Activated CD4-positive, CD25-positive, alpha-beta regulatory T cell (primary cell): Measurements from ENCODE around the gene SCN3B.
"Not testable (repeated sequence)": the region's sequence is repeated elsewhere in the genome, so short reads cannot be mapped to it uniquely, and the experiment has no call there.

Source experiments
- DNase-seq, 4 experiments: peaks; one replicate each; lab custom pipeline; 2025; lab: John Stamatoyannopoulos, UW

SCN3B gene

DNA sequence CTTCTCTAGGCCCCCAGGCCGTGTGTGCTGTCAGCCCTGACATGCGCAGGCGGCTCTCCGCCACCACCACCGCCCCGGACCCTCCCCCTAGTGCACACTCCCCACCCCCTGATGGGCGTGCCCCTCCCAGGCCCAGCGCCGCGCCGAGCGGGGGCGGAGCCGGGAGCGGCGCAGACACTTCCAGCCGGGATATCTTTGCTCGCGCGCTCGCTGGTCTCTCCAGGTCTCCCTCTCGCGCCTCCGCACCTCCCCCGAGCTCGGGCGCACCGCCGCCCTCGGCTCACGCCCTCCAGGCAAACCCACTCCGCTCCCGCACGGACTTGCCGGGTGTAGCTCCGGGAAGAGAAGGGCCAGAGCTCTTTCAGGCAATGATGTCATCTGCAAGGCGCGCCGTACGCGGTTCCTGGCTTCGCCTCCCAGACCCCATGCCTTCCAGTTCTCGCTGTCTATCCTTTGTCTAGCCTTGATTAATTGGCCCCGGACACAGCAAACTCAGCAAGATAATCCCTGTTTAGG is at the start of gene SCN3B:
TSS of gene SCN3B (minus strand) at position 59 of the 516 bp plus-strand sequence. CDS start 823 bp downstream, outside the sequence.
- no peak for DNase-seq

DNA sequence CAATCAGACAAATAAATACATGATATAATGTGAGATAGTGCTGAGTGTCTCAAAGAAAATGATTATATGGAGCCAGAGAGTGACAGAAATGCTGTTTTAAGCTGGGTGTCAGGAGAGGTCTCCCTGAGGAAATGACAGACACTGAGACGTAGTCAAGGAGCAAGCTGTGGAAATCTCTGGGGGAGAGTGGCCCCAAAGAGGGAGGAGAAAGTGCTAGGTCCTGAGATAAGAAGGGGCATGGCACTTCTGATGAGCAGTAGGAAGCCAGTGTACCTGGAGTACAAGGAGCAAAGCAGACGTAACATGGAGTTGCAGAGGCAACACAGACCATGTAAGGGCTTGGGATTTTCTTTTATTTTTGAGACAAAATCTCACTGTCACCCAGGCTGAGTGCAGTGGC is 48.3 kb upstream of the SCN3B start:
- no peak for DNase-seq

- DNase-seq, result no peak
Measured at GRCh38 chr11:123702139-123702538, 47.7 kb upstream of the SCN3B start.

- no peak for DNase-seq
Measured at GRCh38 chr11:123700772-123701171, 46.3 kb upstream of the SCN3B start.

DNA sequence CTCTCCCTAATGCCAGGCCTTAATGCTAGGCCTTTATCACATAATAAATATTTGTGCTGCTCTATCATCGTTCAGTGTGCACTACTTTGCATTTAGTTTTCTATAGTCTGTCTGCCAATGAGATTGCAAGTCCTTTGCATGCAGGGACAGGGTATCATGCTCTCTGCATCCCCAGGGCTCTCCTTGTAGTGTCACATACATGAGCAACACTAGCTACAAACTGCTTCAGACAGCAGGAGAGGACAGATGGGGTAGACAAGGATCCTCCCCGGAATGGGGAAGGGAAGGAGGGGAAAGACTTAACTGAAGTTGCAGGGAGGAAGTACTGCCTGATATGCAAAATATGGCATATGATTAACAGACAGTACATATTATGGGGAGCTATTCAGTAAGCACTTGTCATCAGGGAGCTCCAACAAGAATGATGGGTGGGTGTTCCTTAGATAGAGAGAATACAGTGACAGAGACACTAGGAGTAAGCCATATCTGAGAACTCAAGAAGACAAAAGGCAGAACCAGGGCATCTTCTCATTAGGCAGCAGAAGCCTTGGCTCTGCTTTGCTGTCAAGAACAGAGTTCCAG is 44.2 kb upstream of the SCN3B start:
- DNase-seq, result no peak

DNA sequence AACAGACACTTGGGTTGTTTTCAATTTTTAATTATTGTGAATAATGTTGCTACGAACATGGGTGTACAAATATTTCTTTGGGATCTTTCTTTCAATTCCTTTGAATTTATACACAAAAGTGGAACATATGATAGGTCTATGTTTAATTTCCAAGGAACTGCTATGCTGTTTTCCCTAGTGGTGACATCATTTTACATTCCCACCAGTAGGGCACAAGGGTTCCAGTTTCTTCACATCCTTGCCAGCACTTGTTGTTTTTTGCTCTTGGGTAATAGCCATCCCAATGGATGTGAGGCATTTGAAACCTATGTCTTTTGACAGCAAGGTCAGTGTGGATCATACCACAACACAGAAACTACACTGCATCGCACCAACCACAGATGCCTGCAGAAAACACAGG is 41.8 kb upstream of the SCN3B start:
- no peak for DNase-seq

GRCh38 chr11:123695231-123695630 is 40.8 kb upstream of the SCN3B start:
- no peak for DNase-seq

- DNase-seq, result no peak
Measured at GRCh38 chr11:123694551-123694950, 40.1 kb upstream of the SCN3B start.

DNA sequence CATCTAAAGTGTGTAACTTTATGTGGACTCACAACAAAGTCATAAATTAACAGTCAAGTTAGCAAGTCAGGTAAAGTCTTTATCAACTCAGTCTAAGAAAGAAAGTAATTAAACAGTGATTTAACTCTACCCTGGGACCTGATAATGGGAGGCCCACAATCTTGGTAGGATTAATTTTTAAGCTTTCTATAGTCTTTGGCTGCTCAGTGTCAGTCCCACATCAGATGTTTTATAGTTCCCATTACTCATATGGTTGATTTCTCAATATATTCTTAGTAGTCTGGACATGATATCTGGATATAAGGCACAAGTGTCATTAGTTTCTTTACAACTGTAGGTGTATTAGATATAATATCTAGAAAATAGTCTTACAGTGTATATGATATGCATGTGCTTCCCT is 38.5 kb upstream of the SCN3B start:
- DNase-seq, result no peak

DNA sequence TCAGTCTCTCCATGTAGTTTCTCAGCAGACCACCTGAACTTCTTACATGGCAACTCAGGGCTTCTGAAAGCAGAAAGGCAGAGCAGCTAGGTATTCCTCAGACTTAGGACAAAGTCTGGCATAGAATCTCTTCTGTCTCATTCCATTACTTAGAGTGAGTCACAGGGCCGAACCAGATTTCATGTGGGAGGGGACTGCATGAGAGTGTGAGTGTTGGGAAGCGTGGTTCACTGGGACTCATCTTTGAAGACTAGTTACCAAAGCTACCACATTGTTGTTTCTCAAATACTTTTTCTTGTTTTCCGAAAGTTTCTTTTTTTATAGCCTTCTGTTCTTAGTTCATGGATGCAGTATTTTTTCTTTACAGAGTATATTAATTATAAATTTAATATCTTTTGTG is 36.1 kb upstream of the SCN3B start:
- DNase-seq, result no peak

DNA sequence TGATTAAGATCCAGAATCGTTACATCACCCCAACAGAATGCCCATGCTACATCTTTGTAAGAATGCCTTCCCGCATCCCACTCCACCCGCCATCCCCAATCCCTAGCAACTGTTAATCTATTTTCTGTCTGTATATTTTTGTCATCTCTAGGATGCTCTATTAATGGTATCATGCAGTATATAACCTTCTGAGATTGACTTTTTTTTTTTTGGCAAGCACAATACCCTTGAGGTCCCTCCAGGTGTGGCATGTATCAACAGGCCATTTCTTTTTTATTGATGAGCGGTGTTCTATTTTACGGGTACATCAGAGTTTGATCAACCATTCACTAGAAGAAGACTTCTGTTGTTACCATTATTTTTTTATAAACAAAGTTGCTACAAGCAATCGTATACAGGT is 30.2 kb upstream of the SCN3B start:
- no peak for DNase-seq

GRCh38 chr11:123683428-123684170 is 29.2 kb upstream of the SCN3B start:
- DNase-seq, result no peak

DNA sequence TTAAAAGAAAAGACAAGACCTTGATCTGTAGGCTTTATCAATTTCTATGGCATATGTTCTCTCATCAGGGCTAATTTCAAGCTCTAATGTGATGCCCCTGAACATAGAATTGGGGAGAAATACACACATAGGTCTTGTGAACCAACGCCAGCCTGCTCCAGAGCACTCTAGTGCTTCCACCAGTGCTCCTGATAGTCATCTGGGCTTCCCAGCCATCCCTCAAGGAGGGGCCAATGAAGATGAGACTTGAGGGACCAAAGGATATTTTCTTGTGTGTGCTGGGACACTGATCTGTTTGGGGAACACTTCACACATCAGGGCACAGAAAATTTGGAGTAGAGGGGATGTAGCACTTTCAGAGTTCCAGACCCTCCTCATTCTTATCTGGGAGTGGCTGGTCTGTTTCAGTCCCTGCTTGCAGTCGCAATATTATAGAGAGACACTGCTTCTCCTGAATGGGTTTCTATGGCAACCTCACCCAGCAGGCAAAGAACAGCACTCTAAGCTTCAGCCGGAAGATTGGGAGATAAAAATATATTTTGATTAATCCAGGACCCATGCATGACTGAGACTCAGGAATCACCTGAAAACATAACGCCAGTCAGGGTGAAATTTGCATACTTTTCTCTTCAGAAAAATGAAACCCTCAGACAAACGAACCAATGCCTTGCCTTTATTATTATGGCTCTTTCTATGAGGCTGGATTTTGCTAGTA is 28.4 kb upstream of the SCN3B start:
- DNase-seq, result no peak

GRCh38 chr11:123681030-123681429 is 26.6 kb upstream of the SCN3B start:
- no peak for DNase-seq

DNA sequence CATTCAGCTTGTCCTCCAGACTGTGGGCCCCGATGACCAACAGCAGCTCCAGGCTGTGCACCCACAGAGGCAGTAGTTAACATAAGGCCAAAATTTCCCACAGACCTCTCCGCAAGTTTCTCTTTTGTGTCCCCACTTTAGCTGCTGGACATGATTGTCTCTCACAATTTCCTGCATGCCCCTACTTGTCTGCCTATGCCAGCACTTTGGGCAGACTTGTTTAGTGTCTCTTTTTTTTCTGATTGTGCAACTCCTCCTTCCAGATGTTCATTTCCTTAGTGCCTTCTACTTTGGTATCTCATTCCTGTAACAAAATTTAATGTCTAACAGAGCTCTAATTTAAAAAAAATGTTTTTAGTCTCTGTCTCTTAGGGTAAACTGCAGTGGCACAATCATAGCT is 23.8 kb upstream of the SCN3B start:
- no peak for DNase-seq

- DNase-seq, result no peak
Measured at GRCh38 chr11:123677510-123677909, 23.1 kb upstream of the SCN3B start.

DNA sequence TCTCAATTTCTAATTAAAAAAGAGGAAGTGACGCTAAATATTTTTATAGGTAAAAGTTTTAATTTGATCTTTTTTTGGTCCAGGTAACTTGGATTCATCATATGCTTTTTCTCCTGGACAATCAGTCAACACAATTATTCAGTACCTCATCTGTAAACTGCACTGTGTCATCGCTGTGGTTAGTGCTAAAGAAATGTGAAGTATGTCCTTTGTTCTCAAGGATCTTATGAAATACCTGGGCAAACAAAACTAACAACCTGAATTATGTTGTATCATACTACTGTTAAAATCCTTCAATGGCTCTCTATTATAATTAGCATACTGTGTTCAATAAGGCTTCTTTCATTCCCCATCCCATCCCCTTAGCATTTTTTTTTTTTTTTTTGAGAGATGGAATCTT is 19.9 kb upstream of the SCN3B start:
- DNase-seq, result no peak

DNA sequence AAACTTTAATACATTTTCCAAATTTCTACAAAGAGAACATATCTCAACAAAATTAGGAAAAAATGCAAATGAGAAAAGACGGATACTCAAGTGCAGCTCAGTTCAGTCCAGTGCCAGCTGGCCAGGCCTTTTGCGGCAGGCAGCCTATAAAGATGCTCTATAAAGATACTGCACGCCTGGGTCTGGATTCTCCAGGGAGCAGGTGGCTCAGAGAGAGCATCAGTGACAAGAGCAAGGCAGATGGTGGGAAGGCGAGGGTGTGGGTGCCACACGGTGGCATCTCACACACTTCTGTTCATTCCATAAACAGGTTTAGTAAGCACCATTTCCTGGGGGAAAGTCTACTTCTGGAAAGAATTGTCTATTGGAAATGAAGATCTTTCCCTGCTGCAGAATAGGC is 18.1 kb upstream of the SCN3B start:
- DNase-seq, result no peak

DNA sequence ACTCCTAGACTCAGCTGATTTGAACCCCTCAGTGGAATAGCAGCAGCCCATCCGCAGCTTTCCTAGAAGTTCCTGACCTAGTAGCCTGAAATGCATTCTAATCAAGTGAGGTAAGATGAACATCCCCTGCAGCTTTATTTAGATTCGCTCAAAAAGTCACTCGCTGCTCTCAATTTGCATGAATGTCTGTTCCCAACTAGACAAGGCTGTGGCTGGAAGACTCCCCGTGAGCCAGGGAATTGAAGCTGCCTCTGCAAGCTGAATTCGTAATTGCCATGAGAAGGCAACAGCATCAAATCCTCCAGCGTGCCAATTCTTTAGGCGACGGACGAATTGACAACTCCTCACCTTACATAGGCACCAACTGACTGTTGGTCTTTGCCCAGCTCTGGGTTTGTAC is 17.1 kb upstream of the SCN3B start:
- no peak for DNase-seq

DNA sequence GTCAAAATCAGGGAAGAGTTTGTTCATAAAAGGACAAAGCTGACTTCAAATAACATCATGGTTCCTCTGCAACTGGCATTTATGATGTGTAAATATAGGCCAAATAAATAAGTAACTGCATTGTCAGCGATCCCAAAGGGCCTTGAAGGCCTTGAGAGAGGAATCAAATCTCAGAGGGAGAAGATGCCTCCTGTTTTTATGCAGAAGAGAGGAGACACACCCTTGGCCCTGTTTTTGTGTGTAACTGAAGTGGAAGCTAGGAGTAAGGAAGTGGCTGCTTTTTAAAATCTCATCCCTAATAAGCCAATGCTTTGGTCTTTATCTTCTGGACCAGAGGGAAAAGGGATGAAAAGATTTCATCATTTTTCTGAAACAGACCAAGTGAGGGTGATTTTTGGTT is 15.7 kb upstream of the SCN3B start:
- DNase-seq, result no peak

GRCh38 chr11:123665306-123665705 is 10.9 kb upstream of the SCN3B start:
- DNase-seq, result no peak

DNA sequence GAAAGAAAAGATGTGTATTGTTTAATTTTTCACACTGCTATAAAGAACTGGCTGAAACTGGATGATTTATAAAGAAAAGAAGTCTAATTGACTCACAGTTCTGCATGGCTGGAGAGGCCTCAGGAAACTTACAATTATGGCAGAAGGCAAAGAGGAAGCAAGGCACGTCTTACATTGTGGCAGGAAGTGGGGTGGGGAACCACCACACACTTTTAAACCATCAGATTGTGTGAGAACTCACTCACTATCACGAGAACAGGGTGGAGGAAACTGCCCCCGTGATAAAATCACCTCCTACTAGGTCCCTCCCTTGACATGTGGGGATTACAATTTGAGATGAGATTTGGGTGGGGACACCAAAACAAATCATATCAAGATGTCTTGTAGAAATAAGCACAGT is 5.5 kb upstream of the SCN3B start:
- DNase-seq, result not testable (repeated sequence)

GRCh38 chr11:123659311-123659710 is 4.9 kb upstream of the SCN3B start:
- no peak for DNase-seq
